ENCODE data around the gene TRPM2.
"Not testable (repeated sequence)": the region's sequence is repeated elsewhere in the genome, so short reads cannot be mapped to it uniquely, and the experiment has no call there.

DNA sequence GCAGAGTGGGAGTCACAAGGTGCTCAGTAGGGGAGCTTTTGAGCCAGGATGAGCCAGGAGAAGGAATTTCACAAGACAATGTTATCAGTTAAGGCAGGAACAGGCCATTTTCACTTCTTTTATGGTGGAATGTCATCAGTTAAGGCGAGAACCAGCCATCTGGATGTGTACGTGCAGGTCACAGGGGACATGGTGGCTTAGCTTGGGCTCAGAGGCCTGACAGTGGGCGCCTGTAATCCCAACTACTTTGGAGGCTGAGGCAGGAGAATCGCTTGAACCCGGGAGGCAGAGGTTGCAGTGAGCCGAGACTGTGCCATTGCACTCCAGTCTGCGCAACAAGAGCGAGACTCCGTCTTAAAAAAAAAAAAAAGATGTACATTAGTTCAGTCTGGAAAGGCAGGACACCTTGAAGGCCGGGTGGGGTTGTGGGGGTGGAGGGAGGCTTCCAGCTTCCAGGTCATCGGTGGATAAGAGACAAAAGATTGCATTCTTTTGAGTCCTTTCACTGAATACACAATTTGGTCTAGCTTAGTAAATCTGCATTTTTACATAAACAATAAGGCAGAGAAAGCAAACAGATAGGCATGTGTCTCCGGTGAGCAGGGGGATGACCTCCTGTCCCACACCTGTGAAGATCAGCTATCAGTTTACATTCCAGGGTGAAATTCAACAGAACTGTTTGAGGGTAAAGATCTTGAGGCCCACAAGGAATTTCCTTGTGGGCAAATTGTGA is 11.5 kb upstream of the TRPM2 start:
- TF ChIP-seq, protein P1, sequence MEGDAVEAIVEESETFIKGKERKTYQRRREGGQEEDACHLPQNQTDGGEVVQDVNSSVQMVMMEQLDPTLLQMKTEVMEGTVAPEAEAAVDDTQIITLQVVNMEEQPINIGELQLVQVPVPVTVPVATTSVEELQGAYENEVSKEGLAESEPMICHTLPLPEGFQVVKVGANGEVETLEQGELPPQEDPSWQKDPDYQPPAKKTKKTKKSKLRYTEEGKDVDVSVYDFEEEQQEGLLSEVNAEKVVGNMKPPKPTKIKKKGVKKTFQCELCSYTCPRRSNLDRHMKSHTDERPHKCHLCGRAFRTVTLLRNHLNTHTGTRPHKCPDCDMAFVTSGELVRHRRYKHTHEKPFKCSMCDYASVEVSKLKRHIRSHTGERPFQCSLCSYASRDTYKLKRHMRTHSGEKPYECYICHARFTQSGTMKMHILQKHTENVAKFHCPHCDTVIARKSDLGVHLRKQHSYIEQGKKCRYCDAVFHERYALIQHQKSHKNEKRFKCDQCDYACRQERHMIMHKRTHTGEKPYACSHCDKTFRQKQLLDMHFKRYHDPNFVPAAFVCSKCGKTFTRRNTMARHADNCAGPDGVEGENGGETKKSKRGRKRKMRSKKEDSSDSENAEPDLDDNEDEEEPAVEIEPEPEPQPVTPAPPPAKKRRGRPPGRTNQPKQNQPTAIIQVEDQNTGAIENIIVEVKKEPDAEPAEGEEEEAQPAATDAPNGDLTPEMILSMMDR (IDR thresholded peaks at IDR 0.05), result not testable (repeated sequence)
- TF ChIP-seq POLR2A (IDR thresholded peaks at IDR 0.05), result not testable (repeated sequence)
